Tibial nerve (tissue), 4 donors: ENCODE measurements around the gene ANKRD11. TPM values are rescaled to one million over a fixed set of nuclear protein-coding genes. Genes with fewer than 3 reads are reported as not detected.

Experiments
- DNase-seq, 2 donors: peaks; one replicate each; pipeline ENCODE4 v3.0.0-alpha.2; 2019; ENCODE audit warnings: low spot score in 2 of 2
- H3K27ac ChIP-seq, 4 donors: fragments of 200-600 bp; sonication (generic) in 3 of 4; one replicate each; pipeline ENCODE4 v1.5.1; 2017 to 2019; ENCODE audit warnings: mild to moderate bottlenecking in 1 of 4
- H3K27me3 ChIP-seq, 2 donors: fragments of 200-600 bp; sonication (generic) in 1 of 2; one replicate each; pipeline versions ENCODE4 v1.5.1 to v1.6.0; 2017 to 2019
- H3K36me3 ChIP-seq, 3 donors: fragments of 200-600 bp; sonication (generic); one replicate each; pipeline ENCODE4 v1.5.1; 2018 to 2019
- H3K4me1 ChIP-seq, 4 donors: fragments of 200-600 bp; sonication (generic) in 3 of 4; one replicate each; pipeline ENCODE4 v1.5.1; 2017 to 2019
- H3K4me3 ChIP-seq, 4 donors: fragments of 200-600 bp; sonication (generic) in 3 of 4; one replicate each; pipeline ENCODE4 v1.5.1; 2017 to 2019; ENCODE audit warnings: mild to moderate bottlenecking in 1 of 4, moderate library complexity in 1 of 4
- H3K9me3 ChIP-seq, 4 donors: fragments of 200-600 bp; sonication (generic) in 3 of 4; one replicate each; pipeline ENCODE4 v1.5.1; 2017 to 2019
- CTCF ChIP-seq, 5 experiments: fragments of 200-600 bp in 3 of 5; fragments of 450-650 bp in 2 of 5; sonication (generic) in 3 of 5; IDR thresholded peaks; one replicate each; pipeline ENCODE4 v1.5.1; 2016 to 2019; ENCODE audit warnings: antibody characterized with exemption in 5 of 5, mild to moderate bottlenecking in 3 of 5, moderate library complexity in 2 of 5
- EP300 ChIP-seq, 2 donors: sonication (generic); formaldehyde crosslinking; IDR thresholded peaks; one replicate each; pipeline ENCODE4 v1.6.1; 2017; ENCODE audit warnings: antibody characterized with exemption in 2 of 2, mild to moderate bottlenecking in 1 of 2
- POLR2A ChIP-seq, 2 donors: fragments of 450-650 bp; IDR thresholded peaks; one replicate each; pipeline ENCODE4 v1.6.1; 2017; ENCODE audit warnings: antibody characterized with exemption in 2 of 2, mild to moderate bottlenecking in 2 of 2, moderate library complexity in 2 of 2
- WGBS, 2 donors: methylation state at CpG; one replicate each; pipeline ENCODE4 v1.1.5; 2018; 5-methylcytosine and 5-hydroxymethylcytosine counted together
- total RNA-seq, 4 donors: library from RNA; depleted of rRNA; stranded (reverse); fragments of >200 nt; gene quantifications; one replicate each; pipeline ENCODE4 v1.1.0, GENCODE V29; 2016

The ANKRD11 gene
- total RNA-seq, 4 donors from 2014 or later, result 104 to 177 (median 112) TPM

GRCh38 chr16:89290887-89291286 is 199.5 kb downstream of the ANKRD11 start:
- Histone ChIP-seq H3K36me3 (peaks cover 0 to 42% (median 10%) of the 10 kb centered on the region in 3 donors), H3K27me3 (no peaks in the 10 kb centered on the region), H3K9me3 (no peaks in the 10 kb centered on the region), H3K4me1 (peaks cover 0 to 37% (median 8%) of the 10 kb centered on the region in 4 donors), H3K27ac (no peak overlapping the region), H3K4me3 (no peak overlapping the region)
- WGBS, 2 donors, result 73 to 77% methylated on average over 16 to 17 of the region's 17 CpGs
- no peak for DNase-seq
- no peak for TF ChIP-seq EP300 (IDR thresholded peaks at IDR 0.05)
- TF ChIP-seq CTCF (IDR thresholded peaks at IDR 0.05), result no peak
- no peak for TF ChIP-seq POLR2A (IDR thresholded peaks at IDR 0.05)

GRCh38 chr16:89290472-89290871 is 199.9 kb downstream of the ANKRD11 start:
- peaks cover 0 to 36% (median 8%) of the 10 kb centered on the region in 4 donors for H3K4me1 ChIP-seq
- H3K27ac ChIP-seq, result no peak overlapping the region
- 89 to 91% methylated on average over 15 of the region's 16 CpGs for WGBS, 2 donors
- H3K36me3 ChIP-seq, result peaks cover 0 to 46% (median 14%) of the 10 kb centered on the region in 3 donors
- no peaks in the 10 kb centered on the region for H3K27me3 ChIP-seq
- H3K9me3 ChIP-seq, result no peaks in the 10 kb centered on the region
- DNase-seq, result no peak
- no peak for TF ChIP-seq POLR2A (IDR thresholded peaks at IDR 0.05)
- no peak for TF ChIP-seq CTCF (IDR thresholded peaks at IDR 0.05)
- TF ChIP-seq EP300 (IDR thresholded peaks at IDR 0.05), result no peak
- no peak overlapping the region for H3K4me3 ChIP-seq

- no peaks in the 10 kb centered on the region for H3K9me3 ChIP-seq
- H3K27ac ChIP-seq, result no peak overlapping the region
- peak; percentile 39 to 71 for DNase-seq
- peaks cover under 1 to 53% (median 21%) of the 10 kb centered on the region in 3 donors for H3K36me3 ChIP-seq
- H3K27me3 ChIP-seq, result no peaks in the 10 kb centered on the region
- H3K4me1 ChIP-seq, result peaks cover 0 to 28% (median 8%) of the 10 kb centered on the region in 4 donors
- peak; percentile 73 to 81 (median 76) for TF ChIP-seq CTCF (IDR thresholded peaks at IDR 0.05)
- no peak for TF ChIP-seq EP300 (IDR thresholded peaks at IDR 0.05)
- TF ChIP-seq POLR2A (IDR thresholded peaks at IDR 0.05), result no peak
- WGBS, 2 donors, result 70 to 74% methylated on average over 21 to 22 of the region's 25 CpGs
- no peak overlapping the region for H3K4me3 ChIP-seq
Measured at GRCh38 chr16:89289428-89290395, 200.6 kb downstream of the ANKRD11 start.

GRCh38 chr16:89288966-89289365 is 201.4 kb downstream of the ANKRD11 start:
- H3K4me3 ChIP-seq, result no peak overlapping the region
- TF ChIP-seq POLR2A (IDR thresholded peaks at IDR 0.05), result no peak
- TF ChIP-seq EP300 (IDR thresholded peaks at IDR 0.05), result no peak
- peaks cover 0 to 21% (median 2%) of the 10 kb centered on the region in 4 donors for H3K4me1 ChIP-seq
- no peaks in the 10 kb centered on the region for H3K27me3 ChIP-seq
- DNase-seq, result no peak
- H3K27ac ChIP-seq, result no peak overlapping the region
- peaks cover 2 to 61% (median 27%) of the 10 kb centered on the region in 3 donors for H3K36me3 ChIP-seq
- H3K9me3 ChIP-seq, result no peaks in the 10 kb centered on the region
- 87 to 91% methylated on average over 19 of the region's 19 CpGs for WGBS, 2 donors

- H3K27ac ChIP-seq, result no peak overlapping the region
- H3K9me3 ChIP-seq, result no peaks in the 10 kb centered on the region
- 92 to 95% methylated on average over 13 of the region's 13 CpGs for WGBS, 2 donors
- peaks cover 2 to 65% (median 27%) of the 10 kb centered on the region in 3 donors for H3K36me3 ChIP-seq
- no peak for DNase-seq
- H3K4me1 ChIP-seq, result peaks cover 0 to 16% (median 0%) of the 10 kb centered on the region in 4 donors
- H3K4me3 ChIP-seq, result no peak overlapping the region
- H3K27me3 ChIP-seq, result no peaks in the 10 kb centered on the region
- TF ChIP-seq CTCF (IDR thresholded peaks at IDR 0.05), result no peak
- TF ChIP-seq POLR2A (IDR thresholded peaks at IDR 0.05), result no peak
- TF ChIP-seq EP300 (IDR thresholded peaks at IDR 0.05), result no peak
Measured at GRCh38 chr16:89288577-89288844, 201.8 kb downstream of the ANKRD11 start.
